HepG2 (cell line): ENCODE measurements around the gene KIF15. TPM values are rescaled to one million over a fixed set of nuclear protein-coding genes. Genes with fewer than 3 reads are reported as not detected.
A peak's percentile ranks its signal among the peaks of the same experiment; 100 is the strongest.

Source experiments
- CHD4 ChIP-seq: fragments of 200-600 bp; sonication (generic); IDR thresholded peaks from 2 replicates; pipeline ENCODE4 v1.7.0; 2017; ENCODE audit warnings: mild to moderate bottlenecking, low read length, borderline replicate concordance
- ERF ChIP-seq: IDR thresholded peaks from 2 replicates; pipeline ENCODE4 v1.6.1; 2018; ENCODE audit warnings: missing biosample characterization, missing genetic modification reagents
- FOSL1 ChIP-seq: sonication (generic); formaldehyde crosslinking; IDR thresholded peaks from 2 replicates; pipeline ENCODE4 v1.9.0; 2021; ENCODE audit warnings: missing genetic modification reagents, borderline replicate concordance
- HHEX ChIP-seq: IDR thresholded peaks from 2 replicates; pipeline ENCODE4 v1.6.1; 2016; ENCODE audit warnings: control low read depth
- KAT7 ChIP-seq: IDR thresholded peaks from 2 replicates; pipeline ENCODE4 v1.6.1; 2018; ENCODE audit warnings: borderline replicate concordance, missing compliant biosample characterization
- MIER3 ChIP-seq: IDR thresholded peaks from 2 replicates; pipeline ENCODE4 v1.6.1; 2016; ENCODE audit warnings: missing compliant biosample characterization, borderline replicate concordance
- MLLT10 ChIP-seq: sonication (generic); formaldehyde crosslinking; IDR thresholded peaks from 2 replicates; pipeline ENCODE4 v1.4.0; 2020; ENCODE audit warnings: missing genetic modification reagents
- SMAD3 ChIP-seq: sonication (generic); formaldehyde crosslinking; IDR thresholded peaks from 2 replicates; pipeline ENCODE4 v1.4.0; 2020; ENCODE audit warnings: missing genetic modification reagents
- SP4 ChIP-seq: sonication (generic); formaldehyde crosslinking; IDR thresholded peaks from 2 replicates; pipeline ENCODE4 v1.8.1; 2023; ENCODE audit warnings: mild to moderate bottlenecking, missing genetic modification reagents
- SRF ChIP-seq: IDR thresholded peaks from 2 replicates; pipeline ENCODE4 v1.6.1; 2011; ENCODE audit warnings: mild to moderate bottlenecking, low read depth, low read length, moderate library complexity
- SRSF4 ChIP-seq: fragments of 200-400 bp; formaldehyde crosslinking; IDR thresholded peaks from one replicate; pipeline ENCODE4 v1.6.1; 2018; ENCODE audit warnings: mild to moderate bottlenecking, low read depth, low read length, moderate library complexity; ENCODE audit not compliant: poor library complexity, severe bottlenecking
- STAT5B ChIP-seq: sonication (generic); formaldehyde crosslinking; IDR thresholded peaks from 2 replicates; pipeline ENCODE4 v1.4.0; 2020; ENCODE audit warnings: missing genetic modification reagents
- U2AF2 ChIP-seq: fragments of 200-400 bp; formaldehyde crosslinking; IDR thresholded peaks from 2 replicates; pipeline ENCODE4 v1.6.1; 2017; ENCODE audit warnings: low read depth, mild to moderate bottlenecking, low read length
- ZNF720 ChIP-seq: sonication (generic); formaldehyde crosslinking; IDR thresholded peaks from 2 replicates; pipeline ENCODE4 v1.4.0; 2020; ENCODE audit warnings: missing genetic modification reagents
- ZNF747 ChIP-seq: sonication (generic); formaldehyde crosslinking; IDR thresholded peaks from 2 replicates; pipeline ENCODE4 v1.8.1; 2023; ENCODE audit warnings: missing genetic modification reagents, mild to moderate bottlenecking, borderline replicate concordance
- polyA plus RNA-seq, 8 experiments: library from polyadenylated mRNA; depleted of rRNA in 3 of 8; stranded (reverse) in 7 of 8; unstranded in 1 of 8; fragments of >200 nt; fragmentation: Illumina TruSeq in 4 of 8; extraction: Trizol in 4 of 8; gene quantifications; 2 replicates each; pipeline versions ENCODE4 v1.2.1 to v1.2.3, GENCODE V29; 2011 to 2016; ENCODE audit warnings: low read depth in 4 of 8, missing spikeins in 1 of 8, mixed read lengths in 1 of 8; ENCODE audit not compliant: insufficient read depth in 1 of 8
- total RNA-seq, 5 experiments: library from RNA; depleted of rRNA; stranded (reverse); fragments of >200 nt; fragmentation: Illumina TruSeq; extraction: Trizol; gene quantifications; 2 replicates each; pipeline ENCODE4 v1.2.3, GENCODE V29; 2016; ENCODE audit warnings: low read depth in 1 of 5
- TF ChIP-seq, protein P1 (sequence below): sonication (generic); formaldehyde crosslinking; IDR thresholded peaks from 2 replicates; pipeline ENCODE4 v1.4.0; 2020; ENCODE audit warnings: mild to moderate bottlenecking, missing genetic modification reagents
- TF ChIP-seq, protein P2 (sequence below): sonication (generic); formaldehyde crosslinking; IDR thresholded peaks from 2 replicates; pipeline ENCODE4 v1.8.0; 2022; ENCODE audit warnings: missing genetic modification reagents, mild to moderate bottlenecking, inconsistent platforms, borderline replicate concordance
- TF ChIP-seq, protein P3 (sequence below): IDR thresholded peaks from 2 replicates; pipeline ENCODE4 v1.6.1; 2016; ENCODE audit warnings: missing compliant biosample characterization, missing genetic modification reagents, borderline replicate concordance
- TF ChIP-seq, protein P4 (sequence below): sonication (generic); formaldehyde crosslinking; IDR thresholded peaks from 2 replicates; pipeline ENCODE4 v1.5.1; 2020; ENCODE audit warnings: mild to moderate bottlenecking, missing genetic modification reagents, moderate library complexity
- TF ChIP-seq, protein P5 (sequence below): sonication (generic); formaldehyde crosslinking; IDR thresholded peaks from 2 replicates; pipeline ENCODE4 v1.5.0; 2020; ENCODE audit warnings: missing genetic modification reagents
- TF ChIP-seq, protein P6 (sequence below): sonication (generic); formaldehyde crosslinking; conservative IDR thresholded peaks from 2 replicates; pipeline ENCODE4 v1.8.0; 2022; ENCODE audit warnings: low read depth, missing genetic modification reagents

The KIF15 gene
- total and polyA plus RNA-seq, 2 of the 13 experiments (the other 11 are each of a cell fraction or from before 2014, with no cell fraction given): 4.8 to 33.8 TPM

DNA sequence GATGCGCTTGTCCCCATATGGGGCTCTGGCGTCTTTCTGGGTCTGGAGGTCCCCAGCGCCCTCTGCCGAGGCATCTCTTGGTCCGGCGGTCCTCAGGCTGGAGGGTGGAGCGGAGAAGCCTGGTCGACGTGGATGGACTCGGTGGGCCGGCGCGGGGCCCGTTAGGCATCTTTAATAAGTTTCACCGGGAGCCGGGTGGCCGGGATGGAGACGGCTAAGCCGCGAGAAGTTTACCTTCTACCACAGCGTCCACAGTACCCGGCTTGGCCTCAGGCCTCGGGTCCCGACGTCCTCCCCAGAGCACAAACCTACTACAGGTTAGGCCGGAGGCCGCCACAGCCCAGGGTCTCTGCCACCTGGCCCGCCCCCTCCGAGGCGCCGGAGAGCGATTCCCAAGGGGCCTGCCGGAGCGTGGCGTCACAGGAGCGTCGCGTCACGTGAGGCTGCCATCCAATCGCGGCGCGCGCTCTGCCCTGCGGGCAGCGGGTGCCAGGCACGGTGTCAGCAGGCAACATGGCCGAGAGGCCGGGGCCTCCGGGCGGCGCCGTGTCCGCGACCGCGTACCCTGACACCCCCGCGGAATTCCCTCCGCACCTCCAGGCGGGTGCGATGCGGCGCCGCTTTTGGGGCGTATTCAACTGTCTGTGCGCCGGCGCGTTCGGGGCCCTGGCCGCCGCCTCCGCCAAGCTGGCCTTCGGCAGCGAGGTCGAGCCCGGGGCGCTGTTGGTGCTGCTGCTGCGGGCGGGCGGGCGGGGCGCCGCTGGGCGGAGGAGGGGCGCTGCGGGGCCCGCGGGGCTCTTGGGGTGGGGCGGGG is 100.0 kb downstream of the KIF15 start, which contains the start of gene TMEM42 (continued):
- TF ChIP-seq, protein P1, sequence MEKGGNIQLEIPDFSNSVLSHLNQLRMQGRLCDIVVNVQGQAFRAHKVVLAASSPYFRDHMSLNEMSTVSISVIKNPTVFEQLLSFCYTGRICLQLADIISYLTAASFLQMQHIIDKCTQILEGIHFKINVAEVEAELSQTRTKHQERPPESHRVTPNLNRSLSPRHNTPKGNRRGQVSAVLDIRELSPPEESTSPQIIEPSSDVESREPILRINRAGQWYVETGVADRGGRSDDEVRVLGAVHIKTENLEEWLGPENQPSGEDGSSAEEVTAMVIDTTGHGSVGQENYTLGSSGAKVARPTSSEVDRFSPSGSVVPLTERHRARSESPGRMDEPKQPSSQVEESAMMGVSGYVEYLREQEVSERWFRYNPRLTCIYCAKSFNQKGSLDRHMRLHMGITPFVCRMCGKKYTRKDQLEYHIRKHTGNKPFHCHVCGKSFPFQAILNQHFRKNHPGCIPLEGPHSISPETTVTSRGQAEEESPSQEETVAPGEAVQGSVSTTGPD (CRISPR knock-in tag): no peak
- TF ChIP-seq FOSL1 (CRISPR knock-in tag) (no peak), SP4 (CRISPR knock-in tag) (0 out of 2 replicates have a peak, but pooled peaks have one; percentile 28), ZNF720 (CRISPR knock-in tag) (no peak), MIER3 (CRISPR knock-in tag) (no peak), HHEX (CRISPR knock-in tag) (no peak), ERF (CRISPR knock-in tag) (peak; percentile 45), STAT5B (CRISPR knock-in tag) (0 out of 2 replicates have a peak, but pooled peaks have one; percentile 45), SRSF4 (no peak), ZNF747 (no peak), SMAD3 (CRISPR knock-in tag) (peak; percentile 42; the same call in 1 of the 2 replicates), MLLT10 (CRISPR knock-in tag) (no peak), U2AF2 (no peak), KAT7 (0 out of 2 replicates have a peak, but pooled peaks have one; percentile 70), SRF (no peak), CHD4 (no peak)
- TF ChIP-seq, protein P2, sequence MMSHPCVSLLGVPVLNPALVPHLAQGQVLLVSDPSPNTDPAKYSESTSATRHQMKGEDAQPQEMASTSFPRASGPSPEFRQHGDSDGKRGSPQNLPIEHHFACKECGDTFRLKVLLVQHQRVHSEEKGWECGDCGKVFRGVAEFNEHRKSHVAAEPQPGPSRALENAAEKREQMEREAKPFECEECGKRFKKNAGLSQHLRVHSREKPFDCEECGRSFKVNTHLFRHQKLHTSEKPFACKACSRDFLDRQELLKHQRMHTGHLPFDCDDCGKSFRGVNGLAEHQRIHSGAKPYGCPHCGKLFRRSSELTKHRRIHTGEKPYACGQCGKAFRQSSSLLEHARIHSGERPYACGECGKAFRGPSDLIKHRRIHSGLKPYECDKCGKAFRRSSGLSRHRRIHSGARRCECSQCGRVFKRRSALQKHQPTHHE (CRISPR knock-in tag): no peak; the same call in 1 of the 2 replicates
- TF ChIP-seq, protein P3, sequence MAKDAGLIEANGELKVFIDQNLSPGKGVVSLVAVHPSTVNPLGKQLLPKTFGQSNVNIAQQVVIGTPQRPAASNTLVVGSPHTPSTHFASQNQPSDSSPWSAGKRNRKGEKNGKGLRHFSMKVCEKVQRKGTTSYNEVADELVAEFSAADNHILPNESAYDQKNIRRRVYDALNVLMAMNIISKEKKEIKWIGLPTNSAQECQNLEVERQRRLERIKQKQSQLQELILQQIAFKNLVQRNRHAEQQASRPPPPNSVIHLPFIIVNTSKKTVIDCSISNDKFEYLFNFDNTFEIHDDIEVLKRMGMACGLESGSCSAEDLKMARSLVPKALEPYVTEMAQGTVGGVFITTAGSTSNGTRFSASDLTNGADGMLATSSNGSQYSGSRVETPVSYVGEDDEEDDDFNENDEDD (CRISPR knock-in tag): peak; percentile 69; the same call in 1 of the 2 replicates
- TF ChIP-seq, protein P4, sequence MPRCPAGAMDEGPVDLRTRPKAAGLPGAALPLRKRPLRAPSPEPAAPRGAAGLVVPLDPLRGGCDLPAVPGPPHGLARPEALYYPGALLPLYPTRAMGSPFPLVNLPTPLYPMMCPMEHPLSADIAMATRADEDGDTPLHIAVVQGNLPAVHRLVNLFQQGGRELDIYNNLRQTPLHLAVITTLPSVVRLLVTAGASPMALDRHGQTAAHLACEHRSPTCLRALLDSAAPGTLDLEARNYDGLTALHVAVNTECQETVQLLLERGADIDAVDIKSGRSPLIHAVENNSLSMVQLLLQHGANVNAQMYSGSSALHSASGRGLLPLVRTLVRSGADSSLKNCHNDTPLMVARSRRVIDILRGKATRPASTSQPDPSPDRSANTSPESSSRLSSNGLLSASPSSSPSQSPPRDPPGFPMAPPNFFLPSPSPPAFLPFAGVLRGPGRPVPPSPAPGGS (CRISPR knock-in tag): peak; percentile 68; the same call in 1 of the 2 replicates
- TF ChIP-seq, protein P5, sequence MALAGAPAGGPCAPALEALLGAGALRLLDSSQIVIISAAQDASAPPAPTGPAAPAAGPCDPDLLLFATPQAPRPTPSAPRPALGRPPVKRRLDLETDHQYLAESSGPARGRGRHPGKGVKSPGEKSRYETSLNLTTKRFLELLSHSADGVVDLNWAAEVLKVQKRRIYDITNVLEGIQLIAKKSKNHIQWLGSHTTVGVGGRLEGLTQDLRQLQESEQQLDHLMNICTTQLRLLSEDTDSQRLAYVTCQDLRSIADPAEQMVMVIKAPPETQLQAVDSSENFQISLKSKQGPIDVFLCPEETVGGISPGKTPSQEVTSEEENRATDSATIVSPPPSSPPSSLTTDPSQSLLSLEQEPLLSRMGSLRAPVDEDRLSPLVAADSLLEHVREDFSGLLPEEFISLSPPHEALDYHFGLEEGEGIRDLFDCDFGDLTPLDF (CRISPR knock-in tag): no peak
- TF ChIP-seq, protein P6, sequence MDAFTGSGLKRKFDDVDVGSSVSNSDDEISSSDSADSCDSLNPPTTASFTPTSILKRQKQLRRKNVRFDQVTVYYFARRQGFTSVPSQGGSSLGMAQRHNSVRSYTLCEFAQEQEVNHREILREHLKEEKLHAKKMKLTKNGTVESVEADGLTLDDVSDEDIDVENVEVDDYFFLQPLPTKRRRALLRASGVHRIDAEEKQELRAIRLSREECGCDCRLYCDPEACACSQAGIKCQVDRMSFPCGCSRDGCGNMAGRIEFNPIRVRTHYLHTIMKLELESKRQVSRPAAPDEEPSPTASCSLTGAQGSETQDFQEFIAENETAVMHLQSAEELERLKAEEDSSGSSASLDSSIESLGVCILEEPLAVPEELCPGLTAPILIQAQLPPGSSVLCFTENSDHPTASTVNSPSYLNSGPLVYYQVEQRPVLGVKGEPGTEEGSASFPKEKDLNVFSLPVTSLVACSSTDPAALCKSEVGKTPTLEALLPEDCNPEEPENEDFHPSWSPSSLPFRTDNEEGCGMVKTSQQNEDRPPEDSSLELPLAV: no peak
